T-helper 9 cell (primary cell): ENCODE results near the gene PROP1.
"Not testable (repeated sequence)": the region's sequence is repeated elsewhere in the genome, so short reads cannot be mapped to it uniquely, and the experiment has no call there.

ENCODE experiments used
- DNase-seq: peaks from one replicate; pipeline ENCODE4 v3.0.0-alpha.2; 2020

PROP1 gene

GRCh38 chr5:177943805-177944736 lies 52.0 kb downstream of the PROP1 start:
- DNase-seq, result peak; percentile 9

GRCh38 chr5:177942896-177943295 lies 53.1 kb downstream of the PROP1 start:
- not testable (repeated sequence) for DNase-seq
